HL-60/S4 (cell line): ENCODE results near the gene MYO16.
"Not testable (repeated sequence)": the region's sequence is repeated elsewhere in the genome, so short reads cannot be mapped to it uniquely, and the experiment has no call there.

Experiments
- in situ Hi-C: fragments of 300-500 bp; cut with MboI; formaldehyde crosslinking; loops from 2 replicates; pipeline ENCODE4 v1.14.3; 2022; ENCODE audit warnings: low sequenced_read_pairs

Gene MYO16

GRCh38 chr13:108963276-108963810 is 333.9 kb downstream of the MYO16 start:
- in situ Hi-C loops, result loop anchor here (25.0 kb wide), 1 partner anchor 1149 kb away; no protein-coding TSS in a partner anchor

GRCh38 chr13:108963846-108964600 is 334.6 kb downstream of the MYO16 start:
- in situ Hi-C loops, result loop anchor here (25.0 kb wide), 1 partner anchor 1148 kb away; no protein-coding TSS in a partner anchor

GRCh38 chr13:108964606-108965005 is 335.2 kb downstream of the MYO16 start:
- in situ Hi-C loops, result loop anchor here (25.0 kb wide), 1 partner anchor 1148 kb away; no protein-coding TSS in a partner anchor

- in situ Hi-C loops, result loop anchor here (25.0 kb wide), 1 partner anchor 1145 kb away; no protein-coding TSS in a partner anchor
These were observed 338.0 kb downstream of the MYO16 start for GRCh38 chr13:108967371-108967770.

- in situ Hi-C loops, result loop anchor here (25.0 kb wide), 1 partner anchor 1144 kb away; no protein-coding TSS in a partner anchor
These were observed 339.2 kb downstream of the MYO16 start for GRCh38 chr13:108968566-108968965.

GRCh38 chr13:108974686-108975085 is 345.3 kb downstream of the MYO16 start:
- in situ Hi-C loops, result loop anchor here (25.0 kb wide), 1 partner anchor 1138 kb away; no protein-coding TSS in a partner anchor

- in situ Hi-C loops, result no loop called here
These were observed 350.8 kb downstream of the MYO16 start for GRCh38 chr13:108980237-108980636.

GRCh38 chr13:108981407-108981806 is 352.0 kb downstream of the MYO16 start:
- in situ Hi-C loops, result no loop called here

- in situ Hi-C loops, result no loop called here
These were observed 353.9 kb downstream of the MYO16 start for GRCh38 chr13:108983273-108983672.

GRCh38 chr13:108984251-108984920 is 355.0 kb downstream of the MYO16 start:
- in situ Hi-C loops, result no loop called here

GRCh38 chr13:108985166-108985565 is 355.8 kb downstream of the MYO16 start:
- in situ Hi-C loops, result no loop called here

GRCh38 chr13:108987517-108987916 is 358.1 kb downstream of the MYO16 start:
- in situ Hi-C loops, result no loop called here

GRCh38 chr13:108987944-108988343 is 358.5 kb downstream of the MYO16 start:
- in situ Hi-C loops, result no loop called here

- in situ Hi-C loops, result not testable (repeated sequence)
These were observed 362.0 kb downstream of the MYO16 start for GRCh38 chr13:108991416-108991815.

GRCh38 chr13:108993346-108993745 is 363.9 kb downstream of the MYO16 start:
- in situ Hi-C loops, result no loop called here

GRCh38 chr13:108996430-108996829 is 367.0 kb downstream of the MYO16 start:
- in situ Hi-C loops, result no loop called here

- in situ Hi-C loops, result no loop called here
These were observed 370.8 kb downstream of the MYO16 start for GRCh38 chr13:109000207-109000606.

GRCh38 chr13:109002934-109003333 is 373.5 kb downstream of the MYO16 start:
- in situ Hi-C loops, result no loop called here

- in situ Hi-C loops, result no loop called here
These were observed 378.5 kb downstream of the MYO16 start for GRCh38 chr13:109007946-109008345.

- in situ Hi-C loops, result no loop called here
These were observed 380.3 kb downstream of the MYO16 start for GRCh38 chr13:109009756-109010155.

GRCh38 chr13:109010912-109011311 is 381.5 kb downstream of the MYO16 start:
- in situ Hi-C loops, result no loop called here

GRCh38 chr13:109012115-109012514 is 382.7 kb downstream of the MYO16 start:
- in situ Hi-C loops, result no loop called here
